AG04449 (cell line): Measurements from ENCODE around the gene POFUT1.

Source experiments
- CTCF ChIA-PET: fragments of 350-600 bp; formaldehyde crosslinking; extraction: SDS; loops from one replicate; lab custom pipeline; 2021; ENCODE audit warnings: antibody characterized with exemption; lab: Yijun Ruan, JAX
- POLR2A ChIA-PET: fragments of 400-600, 350-600 bp; formaldehyde crosslinking; extraction: SDS; loops from one replicate; lab custom pipeline; 2020; ENCODE audit warnings: antibody characterized with exemption, inconsistent platforms; lab: Yijun Ruan, JAX
- DNase-seq: peaks from one replicate; pipeline ENCODE4 v3.0.0-alpha.2; 2010; ENCODE audit warnings: low read depth, low spot score
- H3K4me3 ChIP-seq: 2 replicates; pipeline ENCODE4 v1.5.1; 2011; ENCODE audit warnings: low read depth, mild to moderate bottlenecking, control low read depth, low read length
- TF ChIP-seq, protein P1 (sequence below): IDR thresholded peaks from one replicate; pipeline ENCODE4 v1.5.1; 2011; ENCODE audit warnings: mild to moderate bottlenecking, moderate library complexity, low read length, control low read depth, inconsistent platforms; ENCODE audit not compliant: insufficient read depth; ENCODE audit errors: missing control alignments

The POFUT1 gene

GRCh38 chr20:32207626-32208498 is at the start of gene POFUT1, which contains the start of gene PLAGL2:
Gene POFUT1, plus strand, starts transcription at chr20:32207880. Its CDS starts 62 bp downstream, at chr20:32207942.
Gene PLAGL2, minus strand, starts transcription at chr20:32207743. Its CDS starts 5,565 bp downstream, at chr20:32202178.
- no peak for DNase-seq
- POLR2A ChIA-PET = no interaction called here
- H3K4me3 ChIP-seq = peak within 1 kb of the TSS; percentile 94
- TF ChIP-seq, protein P1, sequence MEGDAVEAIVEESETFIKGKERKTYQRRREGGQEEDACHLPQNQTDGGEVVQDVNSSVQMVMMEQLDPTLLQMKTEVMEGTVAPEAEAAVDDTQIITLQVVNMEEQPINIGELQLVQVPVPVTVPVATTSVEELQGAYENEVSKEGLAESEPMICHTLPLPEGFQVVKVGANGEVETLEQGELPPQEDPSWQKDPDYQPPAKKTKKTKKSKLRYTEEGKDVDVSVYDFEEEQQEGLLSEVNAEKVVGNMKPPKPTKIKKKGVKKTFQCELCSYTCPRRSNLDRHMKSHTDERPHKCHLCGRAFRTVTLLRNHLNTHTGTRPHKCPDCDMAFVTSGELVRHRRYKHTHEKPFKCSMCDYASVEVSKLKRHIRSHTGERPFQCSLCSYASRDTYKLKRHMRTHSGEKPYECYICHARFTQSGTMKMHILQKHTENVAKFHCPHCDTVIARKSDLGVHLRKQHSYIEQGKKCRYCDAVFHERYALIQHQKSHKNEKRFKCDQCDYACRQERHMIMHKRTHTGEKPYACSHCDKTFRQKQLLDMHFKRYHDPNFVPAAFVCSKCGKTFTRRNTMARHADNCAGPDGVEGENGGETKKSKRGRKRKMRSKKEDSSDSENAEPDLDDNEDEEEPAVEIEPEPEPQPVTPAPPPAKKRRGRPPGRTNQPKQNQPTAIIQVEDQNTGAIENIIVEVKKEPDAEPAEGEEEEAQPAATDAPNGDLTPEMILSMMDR = peak; percentile 46
- CTCF ChIA-PET = no interaction called here

DNA sequence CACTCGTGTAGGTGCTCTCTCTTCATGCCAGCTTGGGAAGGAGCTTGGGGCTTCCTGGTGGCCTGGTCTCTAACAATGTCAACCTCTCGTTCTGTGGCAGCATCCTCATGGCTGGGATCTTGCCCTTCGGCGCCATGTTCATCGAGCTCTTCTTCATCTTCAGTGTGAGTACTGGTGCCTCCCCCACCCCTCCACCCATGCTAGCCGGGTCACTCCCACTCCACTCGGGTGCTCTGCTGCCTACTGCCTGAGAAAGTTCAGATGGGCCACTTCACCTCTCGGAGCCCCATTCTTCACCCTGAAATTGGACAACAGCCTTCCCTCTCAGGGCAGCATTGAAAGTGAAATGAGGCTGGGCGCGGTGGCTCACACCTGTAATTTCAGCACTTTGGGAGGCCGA is 49.3 kb upstream of the POFUT1 start:
- TF ChIP-seq, protein P1 = no peak
- POLR2A ChIA-PET = no interaction called here
- H3K4me3 ChIP-seq = no peak overlapping the region
- CTCF ChIA-PET = interaction anchor here (1.2 kb wide), 1 partner anchor 13 kb away, joined by 3 read pairs; no protein-coding TSS in a partner anchor
- DNase-seq = no peak

- no peak for DNase-seq
- CTCF ChIA-PET = interaction anchor here (1.2 kb wide), 1 partner anchor 13 kb away, joined by 3 read pairs; no protein-coding TSS in a partner anchor
- POLR2A ChIA-PET = no interaction called here
- TF ChIP-seq, protein P1 = no peak
- no peak overlapping the region for H3K4me3 ChIP-seq
Measured at GRCh38 chr20:32158943-32159660, 48.6 kb upstream of the POFUT1 start.

- ChIA-PET CTCF (interaction anchor here (0.6 to 1.2 kb wide), 2 partner anchors 12 to 178 kb away, joined by 3 read pairs; no protein-coding TSS in a partner anchor), POLR2A (no interaction called here)
- no peak overlapping the region for H3K4me3 ChIP-seq
- no peak for DNase-seq
- TF ChIP-seq, protein P1 = no peak
Measured at GRCh38 chr20:32159766-32160221, 47.9 kb upstream of the POFUT1 start.

GRCh38 chr20:32160341-32160740 is 47.3 kb upstream of the POFUT1 start:
- DNase-seq = no peak
- CTCF ChIA-PET = interaction anchor here (0.6 kb wide), 1 partner anchor 177 kb away, joined by 3 read pairs; no protein-coding TSS in a partner anchor
- TF ChIP-seq, protein P1 = no peak
- POLR2A ChIA-PET = no interaction called here
- no peak overlapping the region for H3K4me3 ChIP-seq

GRCh38 chr20:32162351-32162750 is 45.3 kb upstream of the POFUT1 start:
- CTCF ChIA-PET = no interaction called here
- POLR2A ChIA-PET = no interaction called here
- TF ChIP-seq, protein P1 = no peak

More at GRCh38 chr20:32162351-32162750, 45.3 kb upstream of the POFUT1 start:
- H3K4me3 ChIP-seq = no peak overlapping the region
- no peak for DNase-seq
